Parathyroid adenoma (tissue), 2 donors: ENCODE measurements around the gene MBD1.
A peak's percentile ranks its signal among the peaks of the same experiment; 100 is the strongest.

Source experiments
- H2AFZ ChIP-seq: fragments of 300-600 bp; sonication (generic); one replicate; pipeline ENCODE4 v1.7.0; 2017; ENCODE audit warnings: antibody characterized with exemption, mild to moderate bottlenecking
- H3K27ac ChIP-seq: fragments of 300-600 bp; sonication (generic); one replicate; pipeline ENCODE4 v1.7.0; 2017
- H3K27me3 ChIP-seq: fragments of 300-600 bp; sonication (generic); one replicate; pipeline ENCODE4 v1.7.0; 2017; ENCODE audit warnings: low read length; ENCODE audit not compliant: control insufficient read depth, insufficient read depth
- H3K36me3 ChIP-seq: fragments of 300-600 bp; sonication (generic); one replicate; pipeline ENCODE4 v1.7.0; 2017; ENCODE audit warnings: low read length; ENCODE audit not compliant: control insufficient read depth, insufficient read depth
- H3K4me1 ChIP-seq: fragments of 300-600 bp; sonication (generic); one replicate; pipeline ENCODE4 v1.7.0; 2017; ENCODE audit warnings: control low read depth
- H3K4me2 ChIP-seq: fragments of 300-600 bp; sonication (generic); one replicate; pipeline ENCODE4 v1.7.0; 2017; ENCODE audit warnings: low read length
- H3K4me3 ChIP-seq: fragments of 300-600 bp; sonication (generic); one replicate; pipeline ENCODE4 v1.7.0; 2017; ENCODE audit warnings: low read depth, low read length
- H3K79me2 ChIP-seq: fragments of 300-600 bp; sonication (generic); one replicate; pipeline ENCODE4 v1.7.0; 2017; ENCODE audit warnings: control low read depth
- H3K9ac ChIP-seq: fragments of 300-600 bp; sonication (generic); one replicate; pipeline ENCODE4 v1.7.0; 2017; ENCODE audit warnings: mild to moderate bottlenecking
- H3K9me3 ChIP-seq: fragments of 300-600 bp; sonication (generic); one replicate; pipeline ENCODE4 v1.7.0; 2017; ENCODE audit warnings: low read length; ENCODE audit not compliant: control insufficient read depth
- CTCF ChIP-seq: fragments of 300-600 bp; sonication (generic); IDR thresholded peaks from one replicate; pipeline ENCODE4 v1.7.0; 2017; ENCODE audit warnings: antibody characterized with exemption, mild to moderate bottlenecking
- donor health status: primary hyperparathyroidism.

The MBD1 gene

GRCh38 chr18:50268022-50268747 lies 13.1 kb downstream of the MBD1 start:
- TF ChIP-seq CTCF = peak; percentile 48
- H3K36me3 ChIP-seq = no peaks in the 10 kb centered on the region
- no peaks in the 10 kb centered on the region for H3K27me3 ChIP-seq
- no peaks in the 10 kb centered on the region for H3K79me2 ChIP-seq
- H3K9me3 ChIP-seq = no peaks in the 10 kb centered on the region
- H2AFZ ChIP-seq = no peak overlapping the region
- H3K4me2 ChIP-seq = no peak overlapping the region
- peaks cover 15% of the 10 kb centered on the region for H3K4me1 ChIP-seq
- H3K4me3 ChIP-seq = no peak overlapping the region
- peak overlapping the region; percentile 13 for H3K27ac ChIP-seq
- no peak overlapping the region for H3K9ac ChIP-seq

- H2AFZ ChIP-seq = peak within 1 kb of the TSS; percentile 81
- no peaks in the 10 kb centered on the region for H3K79me2 ChIP-seq
- no peak for TF ChIP-seq CTCF
- no peaks in the 10 kb centered on the region for H3K9me3 ChIP-seq
- H3K27ac ChIP-seq = peak within 1 kb of the TSS; percentile 86
- H3K4me1 ChIP-seq = peaks cover 15% of the 10 kb centered on the region
- H3K36me3 ChIP-seq = no peaks in the 10 kb centered on the region
- H3K4me3 ChIP-seq = peak within 1 kb of the TSS; percentile 89
- H3K9ac ChIP-seq = no peak within 1 kb of the TSS
- H3K4me2 ChIP-seq = peak within 1 kb of the TSS; percentile 64
- H3K27me3 ChIP-seq = no peaks in the 10 kb centered on the region
Observed at GRCh38 chr18:50266248-50266704, 15.0 kb downstream of the MBD1 start, which contains the start of gene CFAP53. Gene CFAP53, minus strand, starts transcription at chr18:50266495. Its CDS starts 91 bp downstream, at chr18:50266404.

- Histone ChIP-seq H3K27ac (no peak overlapping the region), H3K4me1 (peaks cover 15% of the 10 kb centered on the region), H3K4me2 (no peak overlapping the region), H3K79me2 (no peaks in the 10 kb centered on the region), H3K9me3 (no peaks in the 10 kb centered on the region), H2AFZ (no peak overlapping the region), H3K27me3 (no peaks in the 10 kb centered on the region), H3K4me3 (no peak overlapping the region), H3K36me3 (no peaks in the 10 kb centered on the region), H3K9ac (no peak overlapping the region)
- TF ChIP-seq CTCF = no peak
Observed at GRCh38 chr18:50262977-50263376, 18.3 kb downstream of the MBD1 start.

- TF ChIP-seq CTCF = no peak
- no peaks in the 10 kb centered on the region for H3K36me3 ChIP-seq
- H3K9ac ChIP-seq = no peak overlapping the region
- no peaks in the 10 kb centered on the region for H3K79me2 ChIP-seq
- no peak overlapping the region for H3K4me2 ChIP-seq
- no peaks in the 10 kb centered on the region for H3K9me3 ChIP-seq
- H3K4me1 ChIP-seq = peaks cover 2% of the 10 kb centered on the region
- H2AFZ ChIP-seq = no peak overlapping the region
- H3K27me3 ChIP-seq = no peaks in the 10 kb centered on the region
- H3K27ac ChIP-seq = no peak overlapping the region
- no peak overlapping the region for H3K4me3 ChIP-seq
Observed at GRCh38 chr18:50250935-50251334, 30.4 kb downstream of the MBD1 start.

- Histone ChIP-seq H3K4me3 (no peak overlapping the region), H3K79me2 (no peaks in the 10 kb centered on the region), H3K9ac (no peak overlapping the region), H3K27ac (no peak overlapping the region), H3K27me3 (no peaks in the 10 kb centered on the region), H3K4me1 (peaks cover 2% of the 10 kb centered on the region), H3K36me3 (no peaks in the 10 kb centered on the region), H3K9me3 (no peaks in the 10 kb centered on the region), H2AFZ (no peak overlapping the region), H3K4me2 (no peak overlapping the region)
- no peak for TF ChIP-seq CTCF
Observed at GRCh38 chr18:50249576-50249975, 31.7 kb downstream of the MBD1 start.
